Lower lobe of right lung (tissue), 2 donors: ENCODE measurements around the gene APOA5. TPM values are rescaled to one million over a fixed set of nuclear protein-coding genes. Genes with fewer than 3 reads are reported as not detected.
A peak's percentile ranks its signal among the peaks of the same experiment; 100 is the strongest.

Experiments used
- ATAC-seq, 2 donors: fragments of 200-7000 bp; cut with Tn5 transposase; one replicate each; pipeline ENCODE4 v1.9.1; 2020 to 2022; ENCODE audit warnings: mild to moderate bottlenecking in 2 of 2, moderate library complexity in 2 of 2
- DNase-seq: peaks from one replicate; pipeline ENCODE4 v3.0.0-alpha.2; 2020
- H3K27ac ChIP-seq: fragments of 200-600 bp; one replicate; pipeline ENCODE4 v1.8.0; 2022
- H3K27me3 ChIP-seq: fragments of 200-600 bp; one replicate; pipeline ENCODE4 v1.8.0; 2022; ENCODE audit warnings: low read depth
- H3K36me3 ChIP-seq: fragments of 200-600 bp; one replicate; pipeline ENCODE4 v1.8.0; 2022; ENCODE audit warnings: mild to moderate bottlenecking
- H3K4me1 ChIP-seq: fragments of 200-600 bp; one replicate; pipeline ENCODE4 v1.8.0; 2022
- H3K4me3 ChIP-seq: fragments of 200-600 bp; one replicate; pipeline ENCODE4 v1.8.0; 2022; ENCODE audit warnings: mild to moderate bottlenecking
- H3K9me3 ChIP-seq: fragments of 200-600 bp; one replicate; pipeline ENCODE4 v1.8.0; 2022
- intact Hi-C: fragments of 100-400 bp; cut with DNase I; formaldehyde crosslinking; loops from one replicate; pipeline ENCODE4 v1.11.0; 2022
- total RNA-seq: library from RNA; stranded (reverse); fragmentation: NEBNext Ultra II Directional; extraction: Animal tissue kit (Norgen Biotek cat#: 25700); gene quantifications from one replicate; pipeline ENCODE4 v1.2.1, GENCODE V29; 2021
- TF ChIP-seq, protein P1 (sequence below): fragments of 200-600 bp; IDR thresholded peaks from one replicate; pipeline ENCODE4 v1.8.0; 2022; ENCODE audit warnings: antibody characterized with exemption, mild to moderate bottlenecking
- donor health status: DM: no; HTN: yes; CAD: no; lungs with severe emphysema.

The APOA5 gene
- total RNA-seq, 1 donor from 2014 or later, result 0.41 TPM

DNA sequence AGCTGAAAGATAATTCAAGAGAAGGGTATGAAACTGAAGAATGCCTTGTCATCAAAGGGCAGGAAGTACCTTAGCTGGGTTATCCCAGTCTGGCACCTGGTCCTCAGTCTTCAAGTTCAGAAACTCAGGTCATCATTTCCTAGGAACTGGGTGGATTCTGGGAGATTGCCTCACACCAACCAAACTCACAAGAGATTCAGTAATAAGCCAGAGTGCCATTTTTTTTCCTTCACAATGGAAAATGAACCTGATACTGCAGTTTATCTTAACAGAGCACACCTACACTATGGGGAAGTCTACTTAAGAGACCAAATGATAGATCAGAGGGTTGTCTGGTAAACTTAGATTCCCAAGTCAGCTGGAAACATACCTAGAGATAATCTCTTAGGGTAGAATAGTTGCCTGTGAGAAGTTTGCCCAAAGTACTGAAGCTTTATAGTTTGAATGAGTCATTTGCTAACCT is 15.1 kb downstream of the APOA5 start:
- Histone ChIP-seq H3K27ac (no peak overlapping the region), H3K27me3 (no peaks in the 10 kb centered on the region), H3K36me3 (peaks cover 57% of the 10 kb centered on the region), H3K4me3 (no peak overlapping the region), H3K4me1 (peaks cover 13% of the 10 kb centered on the region), H3K9me3 (no peaks in the 10 kb centered on the region)
- TF ChIP-seq, protein P1, sequence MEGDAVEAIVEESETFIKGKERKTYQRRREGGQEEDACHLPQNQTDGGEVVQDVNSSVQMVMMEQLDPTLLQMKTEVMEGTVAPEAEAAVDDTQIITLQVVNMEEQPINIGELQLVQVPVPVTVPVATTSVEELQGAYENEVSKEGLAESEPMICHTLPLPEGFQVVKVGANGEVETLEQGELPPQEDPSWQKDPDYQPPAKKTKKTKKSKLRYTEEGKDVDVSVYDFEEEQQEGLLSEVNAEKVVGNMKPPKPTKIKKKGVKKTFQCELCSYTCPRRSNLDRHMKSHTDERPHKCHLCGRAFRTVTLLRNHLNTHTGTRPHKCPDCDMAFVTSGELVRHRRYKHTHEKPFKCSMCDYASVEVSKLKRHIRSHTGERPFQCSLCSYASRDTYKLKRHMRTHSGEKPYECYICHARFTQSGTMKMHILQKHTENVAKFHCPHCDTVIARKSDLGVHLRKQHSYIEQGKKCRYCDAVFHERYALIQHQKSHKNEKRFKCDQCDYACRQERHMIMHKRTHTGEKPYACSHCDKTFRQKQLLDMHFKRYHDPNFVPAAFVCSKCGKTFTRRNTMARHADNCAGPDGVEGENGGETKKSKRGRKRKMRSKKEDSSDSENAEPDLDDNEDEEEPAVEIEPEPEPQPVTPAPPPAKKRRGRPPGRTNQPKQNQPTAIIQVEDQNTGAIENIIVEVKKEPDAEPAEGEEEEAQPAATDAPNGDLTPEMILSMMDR, result no peak
- DNase-seq (no peak), ATAC-seq (no peak)
- intact Hi-C loops, result no loop called here

DNA sequence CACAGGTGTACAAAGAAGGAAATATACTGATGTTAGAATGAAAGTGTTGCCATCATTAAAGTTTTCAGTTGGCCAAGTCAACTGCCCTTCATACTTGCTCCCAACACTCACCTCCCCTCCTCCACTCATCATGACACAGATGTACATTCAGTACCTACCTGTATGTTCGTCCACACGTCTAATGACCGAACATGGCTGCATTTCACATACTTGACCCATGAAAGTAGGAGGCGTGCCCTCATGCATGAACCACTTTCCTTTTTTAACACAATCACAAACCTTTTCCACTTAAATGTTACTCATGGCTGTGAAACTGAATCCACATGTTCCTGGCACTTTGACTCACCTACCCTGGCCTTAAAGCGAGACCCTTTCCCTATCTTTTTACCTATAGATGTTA is 15.7 kb downstream of the APOA5 start:
- Histone ChIP-seq H3K27me3 (no peaks in the 10 kb centered on the region), H3K4me3 (no peak overlapping the region), H3K4me1 (peaks cover 19% of the 10 kb centered on the region), H3K9me3 (no peaks in the 10 kb centered on the region), H3K36me3 (peaks cover 51% of the 10 kb centered on the region), H3K27ac (no peak overlapping the region)
- no peak for DNase-seq
- intact Hi-C loops, result no loop called here
- TF ChIP-seq, protein P1, result no peak
- no peak for ATAC-seq

DNA sequence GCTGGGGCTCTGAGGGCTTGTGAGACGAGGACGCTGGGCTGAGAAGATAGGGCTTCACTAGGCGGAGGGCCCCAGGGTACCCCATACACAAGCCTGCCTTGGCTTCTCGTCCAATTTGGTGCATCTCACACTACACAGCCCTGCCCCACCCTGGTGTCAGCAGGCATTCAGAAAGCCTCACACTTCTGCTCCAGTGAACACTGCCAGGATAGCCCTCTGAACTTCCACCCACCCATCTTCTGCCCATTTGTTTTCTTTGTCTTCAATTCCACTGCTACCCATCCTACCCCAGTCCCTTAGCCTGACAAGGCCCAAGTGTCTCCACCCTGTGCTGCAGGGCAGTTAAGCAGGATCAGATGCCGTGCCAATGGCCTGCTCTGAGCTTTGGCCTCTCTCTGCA is 17.0 kb downstream of the APOA5 start:
- intact Hi-C loops, result no loop called here

DNA sequence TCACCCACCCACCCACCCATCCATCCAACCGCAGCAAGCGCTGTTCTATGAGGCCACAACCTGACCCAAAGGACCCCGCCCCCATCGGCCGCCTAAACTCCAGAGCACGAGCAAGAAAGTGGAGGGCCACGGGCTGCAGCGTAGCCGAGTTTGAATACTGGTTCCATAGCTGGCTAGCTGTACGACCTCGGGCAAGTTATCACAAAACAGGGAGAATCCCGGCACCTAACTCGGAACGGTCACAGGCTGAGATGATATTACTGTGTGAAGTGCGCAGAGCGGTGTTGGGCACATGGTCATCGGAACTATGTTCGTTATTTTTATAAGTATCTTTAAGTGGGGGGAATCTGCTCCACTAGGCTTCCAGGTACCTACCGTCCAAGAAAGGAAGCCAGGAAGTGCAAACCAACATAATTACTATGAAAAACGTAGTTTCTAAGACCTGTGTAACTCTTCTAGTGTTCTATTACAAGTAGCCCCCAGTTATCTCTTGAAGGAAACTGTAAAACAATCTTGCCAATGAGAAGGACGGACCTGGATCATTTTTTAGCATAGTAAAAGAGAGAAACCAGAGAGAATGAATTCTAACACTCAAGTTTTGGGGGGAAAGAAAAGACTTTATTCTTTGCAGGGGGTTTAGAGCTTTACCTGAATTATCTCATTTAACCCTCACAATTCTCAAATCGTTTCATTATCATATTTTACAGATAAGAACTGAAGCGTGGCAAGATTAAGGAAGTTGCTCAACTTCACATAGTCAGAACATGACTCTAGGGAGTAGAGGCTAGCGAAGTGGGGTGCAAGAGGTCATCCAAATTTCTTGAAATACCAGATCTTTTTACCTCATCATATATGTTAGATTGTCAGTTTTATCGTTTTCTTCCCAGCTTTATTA is 18.2 kb downstream of the APOA5 start:
- H3K4me3 ChIP-seq, result peak overlapping the region; percentile 76
- no peaks in the 10 kb centered on the region for H3K9me3 ChIP-seq
- ATAC-seq (peak; percentile 62 to 78), DNase-seq (no peak)
- H3K27me3 ChIP-seq, result no peaks in the 10 kb centered on the region
- peak overlapping the region; percentile 93 for H3K27ac ChIP-seq
- intact Hi-C loops, result no loop called here
- H3K4me1 ChIP-seq, result peaks cover 24% of the 10 kb centered on the region
- TF ChIP-seq, protein P1, result no peak
- peaks cover 41% of the 10 kb centered on the region for H3K36me3 ChIP-seq

More for the DNA sequence above, 17.0 kb downstream of the APOA5 start:
- DNase-seq, result no peak
- Histone ChIP-seq H3K27me3 (no peaks in the 10 kb centered on the region), H3K9me3 (no peaks in the 10 kb centered on the region), H3K4me1 (peaks cover 24% of the 10 kb centered on the region), H3K27ac (no peak overlapping the region), H3K36me3 (peaks cover 41% of the 10 kb centered on the region), H3K4me3 (no peak overlapping the region)
- TF ChIP-seq, protein P1, result no peak
- no peak for ATAC-seq

DNA sequence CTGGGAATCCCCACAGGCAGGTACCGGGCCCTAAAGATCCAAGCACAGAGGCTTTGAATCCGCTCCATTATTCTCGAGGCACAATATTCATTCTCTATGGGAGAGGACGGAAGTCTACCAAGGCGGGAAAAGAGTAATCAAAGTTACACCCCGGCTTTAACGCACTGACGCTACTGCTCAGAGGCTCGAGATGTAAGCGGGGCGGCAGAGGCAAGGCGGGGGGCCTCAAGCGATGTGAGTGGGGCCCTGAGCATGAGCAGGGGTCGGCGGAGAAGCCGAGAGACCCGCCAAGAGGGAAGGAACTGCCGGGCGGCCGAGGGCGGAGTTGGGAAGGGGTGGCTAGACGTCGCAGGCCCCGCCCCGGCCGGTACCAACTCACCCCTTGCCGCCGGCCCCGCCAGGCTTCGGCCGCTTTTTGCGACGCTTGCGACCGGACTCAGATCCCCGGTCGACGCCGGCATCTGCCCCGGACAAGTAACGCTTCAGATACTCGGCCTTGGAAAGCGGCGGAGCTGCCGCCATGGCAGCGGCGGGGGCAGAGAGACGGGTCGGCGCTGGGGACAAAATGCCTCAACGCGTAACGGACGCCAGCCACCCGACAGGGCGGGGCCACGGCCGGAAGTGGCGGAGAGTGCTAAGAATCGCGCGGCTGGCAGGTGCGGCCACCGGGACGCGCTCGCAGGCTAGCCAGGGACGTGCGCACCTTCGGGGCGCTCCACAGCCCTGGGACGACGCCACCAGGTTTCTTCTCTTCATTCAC is 19.1 kb downstream of the APOA5 start, which contains the start of gene BUD13:
Gene BUD13, minus strand, starts transcription at position 545 of the 760 bp plus-strand sequence. Its CDS starts 23 bp downstream, at position 522.
- ATAC-seq, result peak; percentile 97
- Histone ChIP-seq H3K27me3 (no peaks in the 10 kb centered on the region), H3K9me3 (no peaks in the 10 kb centered on the region), H3K4me1 (peaks cover 24% of the 10 kb centered on the region), H3K4me3 (peak within 1 kb of the TSS; percentile 76), H3K36me3 (peaks cover 41% of the 10 kb centered on the region), H3K27ac (peak within 1 kb of the TSS; percentile 93)
- intact Hi-C loops, result no loop called here
- TF ChIP-seq, protein P1, result no peak
- DNase-seq, result peak; percentile 94
